Fibroblast of mammary gland (primary cell): ENCODE results near the gene VENTX.

Source experiments
- DNase-seq: peaks from one replicate; pipeline ENCODE4 v3.0.0-alpha.2; 2010; ENCODE audit warnings: low read depth
- H3K4me3 ChIP-seq: 2 replicates; pipeline ENCODE4 v1.5.1; 2011; ENCODE audit warnings: low read depth, mild to moderate bottlenecking, low read length, moderate library complexity; ENCODE audit not compliant: control insufficient read depth
- TF ChIP-seq, protein P1 (sequence below): conservative IDR thresholded peaks from 2 replicates; pipeline ENCODE4 v1.5.1; 2011; ENCODE audit warnings: low read depth, low read length, inconsistent platforms; ENCODE audit not compliant: control insufficient read depth, insufficient read depth

Gene VENTX

DNA sequence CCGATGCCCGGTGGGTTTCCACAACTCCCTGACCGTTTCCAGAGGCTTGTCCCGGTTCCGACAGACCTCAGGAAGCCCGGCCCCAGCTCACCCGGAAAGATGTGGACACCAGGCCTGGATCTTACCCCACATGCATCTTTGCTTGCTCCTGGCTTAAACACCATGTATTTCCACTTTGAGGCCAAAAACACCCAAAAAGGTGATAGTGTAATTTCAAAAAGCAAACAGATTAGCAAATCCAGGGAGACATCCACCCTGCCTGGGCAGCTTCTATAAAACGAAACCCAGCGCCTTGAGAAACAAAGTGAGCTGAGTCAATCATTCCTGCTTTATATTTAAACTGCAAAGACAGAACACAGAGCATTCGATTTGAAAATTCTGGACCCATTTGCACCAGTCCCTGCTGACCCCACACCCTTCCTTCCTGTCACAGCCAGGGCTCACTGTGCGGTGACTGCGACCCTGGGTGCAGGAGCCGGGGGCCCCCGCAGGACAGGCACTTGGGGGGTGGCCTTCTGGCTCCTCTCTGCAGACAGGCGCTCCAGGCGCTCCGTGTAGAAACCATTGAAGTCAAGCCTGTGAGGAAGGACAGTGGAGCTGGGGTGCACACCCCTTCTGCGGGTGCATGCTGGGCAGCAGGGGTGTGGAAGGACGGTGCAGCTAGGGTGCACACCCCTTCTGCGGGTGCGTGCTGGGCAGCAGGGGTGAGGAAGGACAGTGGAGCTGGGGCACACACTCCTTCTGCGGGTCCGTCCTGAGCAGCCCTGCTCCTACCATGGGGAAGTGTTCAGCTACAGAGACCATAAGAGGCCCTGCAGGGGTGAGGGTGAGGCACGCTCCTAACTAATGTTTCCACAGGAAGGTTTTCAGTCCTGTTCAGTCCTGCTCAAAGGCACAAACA lies 41.9 kb downstream of the VENTX start:
- no peak overlapping the region for H3K4me3 ChIP-seq
- no peak for DNase-seq
- TF ChIP-seq, protein P1, sequence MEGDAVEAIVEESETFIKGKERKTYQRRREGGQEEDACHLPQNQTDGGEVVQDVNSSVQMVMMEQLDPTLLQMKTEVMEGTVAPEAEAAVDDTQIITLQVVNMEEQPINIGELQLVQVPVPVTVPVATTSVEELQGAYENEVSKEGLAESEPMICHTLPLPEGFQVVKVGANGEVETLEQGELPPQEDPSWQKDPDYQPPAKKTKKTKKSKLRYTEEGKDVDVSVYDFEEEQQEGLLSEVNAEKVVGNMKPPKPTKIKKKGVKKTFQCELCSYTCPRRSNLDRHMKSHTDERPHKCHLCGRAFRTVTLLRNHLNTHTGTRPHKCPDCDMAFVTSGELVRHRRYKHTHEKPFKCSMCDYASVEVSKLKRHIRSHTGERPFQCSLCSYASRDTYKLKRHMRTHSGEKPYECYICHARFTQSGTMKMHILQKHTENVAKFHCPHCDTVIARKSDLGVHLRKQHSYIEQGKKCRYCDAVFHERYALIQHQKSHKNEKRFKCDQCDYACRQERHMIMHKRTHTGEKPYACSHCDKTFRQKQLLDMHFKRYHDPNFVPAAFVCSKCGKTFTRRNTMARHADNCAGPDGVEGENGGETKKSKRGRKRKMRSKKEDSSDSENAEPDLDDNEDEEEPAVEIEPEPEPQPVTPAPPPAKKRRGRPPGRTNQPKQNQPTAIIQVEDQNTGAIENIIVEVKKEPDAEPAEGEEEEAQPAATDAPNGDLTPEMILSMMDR: no peak

DNA sequence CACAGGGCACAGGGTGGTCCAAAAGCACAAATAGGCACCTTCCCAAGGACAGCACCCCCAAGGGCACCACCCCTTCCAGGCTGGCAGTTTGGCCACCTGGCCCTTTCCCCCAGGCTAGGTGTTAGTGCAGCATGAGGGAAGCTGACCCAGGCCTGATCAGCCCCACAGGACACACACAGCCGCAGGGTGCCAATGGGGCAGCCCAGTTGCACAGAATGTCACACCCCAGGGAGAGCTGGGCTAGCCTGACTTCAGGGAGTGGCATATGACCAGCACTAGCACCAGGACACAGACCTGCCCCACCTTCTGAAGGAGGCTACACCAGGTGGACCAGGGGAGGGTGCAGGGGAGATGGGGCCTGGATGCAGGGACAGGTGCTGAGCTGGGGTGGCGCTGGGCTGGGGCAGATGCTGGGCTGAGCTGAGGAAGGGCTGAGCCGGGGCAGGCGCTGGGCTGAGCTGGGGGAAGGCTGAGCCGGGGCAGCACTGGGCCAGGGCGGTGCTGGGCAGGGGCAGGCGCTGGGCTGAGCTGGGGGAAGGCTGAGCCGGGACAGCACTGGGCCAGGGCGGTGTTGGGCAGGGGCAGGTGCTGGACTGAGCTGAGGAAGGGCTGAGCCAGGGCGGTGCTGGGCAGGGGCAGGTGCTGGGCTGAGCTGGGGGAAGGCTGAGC lies 42.9 kb downstream of the VENTX start:
- H3K4me3 ChIP-seq: no peak overlapping the region
- no peak for DNase-seq
- TF ChIP-seq, protein P1: no peak

DNA sequence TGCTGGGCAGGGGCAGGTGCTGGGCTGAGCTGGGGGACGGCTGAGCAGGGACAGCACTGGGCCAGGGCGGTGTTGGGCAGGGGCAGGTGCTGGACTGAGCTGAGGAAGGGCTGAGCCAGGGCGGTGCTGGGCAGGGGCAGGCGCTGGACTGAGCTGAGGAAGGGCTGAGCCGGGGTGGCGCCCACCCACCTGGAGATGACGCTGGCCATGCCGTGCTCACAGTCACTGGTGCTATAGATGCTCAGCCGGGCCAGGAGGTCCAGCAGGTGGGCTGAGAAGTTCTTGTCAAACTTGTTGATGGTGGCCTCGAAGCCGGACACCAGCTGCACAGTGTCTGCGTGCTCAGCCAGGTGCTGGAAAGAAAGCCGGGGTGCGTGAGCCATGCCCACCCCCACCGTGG lies 43.4 kb downstream of the VENTX start:
- no peak overlapping the region for H3K4me3 ChIP-seq
- DNase-seq: no peak
- TF ChIP-seq, protein P1: no peak

DNA sequence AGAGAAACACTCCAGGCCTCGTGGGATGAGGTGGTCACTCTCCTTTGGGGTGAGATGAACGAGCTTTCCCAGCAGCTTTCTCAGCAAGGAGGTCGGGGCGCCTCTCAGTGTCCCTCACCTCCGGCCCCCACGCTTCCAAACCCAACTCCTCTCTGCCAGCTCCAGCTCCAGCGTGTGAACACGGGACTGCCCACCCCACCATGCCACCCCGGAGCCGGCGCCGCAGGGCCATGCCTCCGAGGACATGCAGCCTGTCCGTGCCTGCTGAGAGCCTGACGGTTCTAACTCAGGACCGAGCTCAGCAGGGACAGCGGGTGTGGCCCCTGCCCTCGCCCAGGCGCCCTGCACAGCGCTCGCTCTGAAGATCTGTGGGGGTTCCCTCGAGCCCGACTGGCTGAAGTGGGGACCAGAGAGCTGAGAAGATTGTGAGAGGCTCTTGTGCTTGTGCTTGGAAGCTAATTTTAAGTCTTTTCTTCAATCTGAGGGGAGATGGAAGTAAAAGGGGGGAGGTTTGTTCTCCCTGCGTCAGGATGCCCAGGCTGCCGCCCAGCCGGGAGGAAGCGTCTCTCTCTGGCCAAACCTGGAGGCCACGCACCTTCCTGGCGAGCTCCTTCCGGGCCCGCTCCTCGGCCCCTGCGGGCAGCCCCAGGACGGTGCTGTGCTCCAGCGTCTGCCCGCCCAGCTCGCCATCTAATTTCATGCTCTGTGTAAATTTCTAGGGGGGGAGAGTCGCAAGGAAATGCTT lies 44.1 kb downstream of the VENTX start:
- DNase-seq: no peak
- H3K4me3 ChIP-seq: no peak overlapping the region
- TF ChIP-seq, protein P1: no peak

DNA sequence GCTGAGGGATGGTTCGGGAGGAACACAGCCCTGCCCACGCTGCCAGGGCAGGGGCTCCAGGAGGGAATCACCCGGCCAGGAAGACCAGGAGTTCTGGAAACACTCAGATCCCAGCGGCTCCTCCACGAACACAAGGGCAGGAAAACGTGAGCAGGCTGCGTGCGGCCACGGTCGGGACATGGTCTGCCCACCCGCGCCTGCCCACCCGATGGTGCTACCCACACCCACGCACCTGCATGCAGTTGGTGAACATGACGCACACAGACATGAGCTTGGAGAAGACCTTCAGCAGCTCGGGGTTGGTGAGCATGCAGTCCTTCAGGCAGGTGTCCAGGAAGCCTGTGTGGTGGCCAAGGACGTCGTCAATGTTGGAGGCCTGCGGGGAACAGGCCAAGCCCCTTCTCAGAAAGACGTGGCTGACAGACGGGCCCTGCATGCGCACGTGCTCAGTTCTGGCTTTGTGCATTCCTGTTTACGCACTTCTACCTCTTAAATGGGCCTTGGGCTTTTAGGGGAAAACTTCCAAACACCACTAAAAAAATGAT lies 45.3 kb downstream of the VENTX start:
- H3K4me3 ChIP-seq: no peak overlapping the region
- TF ChIP-seq, protein P1: no peak
- no peak for DNase-seq

DNA sequence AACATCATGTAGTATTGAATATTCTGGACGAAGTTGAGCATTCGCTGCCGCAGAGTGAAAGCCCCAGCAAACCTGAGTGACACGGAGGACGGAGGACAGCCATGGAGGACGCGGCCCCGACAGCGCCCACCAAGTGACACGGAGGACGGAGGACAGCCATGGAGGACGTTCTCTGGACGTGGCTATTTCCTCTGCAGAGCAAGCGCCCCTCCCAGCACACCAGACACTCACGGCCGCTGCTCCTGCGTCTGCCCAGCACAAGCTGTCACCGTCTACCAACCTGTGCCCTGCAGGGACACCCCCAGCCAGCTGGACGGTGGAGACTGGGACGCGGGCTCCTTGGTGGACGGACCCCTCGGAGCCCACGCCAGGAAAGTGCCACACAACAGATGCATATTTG lies 46.3 kb downstream of the VENTX start:
- TF ChIP-seq, protein P1: no peak
- DNase-seq: no peak
- no peak overlapping the region for H3K4me3 ChIP-seq
